Glutamatergic neuron (in vitro differentiated cells): ENCODE measurements around the gene ACTR1A. TPM values are rescaled to one million over a fixed set of nuclear protein-coding genes. Genes with fewer than 3 reads are reported as not detected.
A peak's percentile ranks its signal among the peaks of the same experiment; 100 is the strongest.

Source experiments
- DNase-seq: peaks from one replicate; pipeline ENCODE4 v3.0.0; 2022
- H3K27ac Mint-ChIP-seq: one replicate; pipeline ENCODE4 v1.8.0; 2020; ENCODE audit warnings: mild to moderate bottlenecking, mixed read lengths, inconsistent platforms; ENCODE audit not compliant: unreplicated experiment
- H3K27me3 Mint-ChIP-seq: one replicate; pipeline ENCODE4 v1.8.0; 2020; ENCODE audit warnings: mild to moderate bottlenecking, moderate library complexity, mixed read lengths, inconsistent platforms; ENCODE audit not compliant: unreplicated experiment
- H3K36me3 Mint-ChIP-seq: one replicate; pipeline ENCODE4 v1.8.0; 2020; ENCODE audit warnings: mild to moderate bottlenecking, mixed read lengths, inconsistent platforms; ENCODE audit not compliant: unreplicated experiment
- H3K4me1 Mint-ChIP-seq: one replicate; pipeline ENCODE4 v1.8.0; 2020; ENCODE audit warnings: mild to moderate bottlenecking, low read depth, mixed read lengths, inconsistent platforms; ENCODE audit not compliant: unreplicated experiment
- H3K4me3 Mint-ChIP-seq: one replicate; pipeline ENCODE4 v1.8.0; 2020; ENCODE audit warnings: mild to moderate bottlenecking, mixed read lengths, inconsistent platforms; ENCODE audit not compliant: unreplicated experiment
- H3K9me3 Mint-ChIP-seq: one replicate; pipeline ENCODE4 v1.8.0; 2020; ENCODE audit warnings: mild to moderate bottlenecking, moderate library complexity, mixed read lengths, inconsistent platforms; ENCODE audit not compliant: unreplicated experiment
- CTCF ChIP-seq: fragments of 200-600 bp; sonication (generic); IDR thresholded peaks from one replicate; pipeline ENCODE4 v1.5.0; 2021; ENCODE audit not compliant: partially characterized antibody, unreplicated experiment
- total RNA-seq: library from RNA; stranded (reverse); fragmentation: NEBNext Ultra II Directional; extraction: Animal tissue kit (Norgen Biotek cat#: 25700); gene quantifications from one replicate; pipeline ENCODE4 v1.2.1, GENCODE V29; 2021; ENCODE audit not compliant: unreplicated experiment

The ACTR1A gene
- total RNA-seq, 1 donor from 2014 or later: 250 TPM

- H3K36me3 Mint-ChIP-seq: no peaks in the 10 kb centered on the region
- no peak for TF ChIP-seq CTCF
- H3K4me1 Mint-ChIP-seq: peaks cover 17% of the 10 kb centered on the region
- H3K4me3 Mint-ChIP-seq: no peak overlapping the region
- H3K9me3 Mint-ChIP-seq: peaks cover 2% of the 10 kb centered on the region
- DNase-seq: no peak
- no peaks in the 10 kb centered on the region for H3K27me3 Mint-ChIP-seq
- no peak overlapping the region for H3K27ac Mint-ChIP-seq
Observed at GRCh38 chr10:102497545-102497944, 5.0 kb downstream of the ACTR1A start.

- DNase-seq: no peak
- Mint-ChIP-seq H3K27ac (no peak overlapping the region), H3K36me3 (no peaks in the 10 kb centered on the region), H3K9me3 (peaks cover 4% of the 10 kb centered on the region), H3K4me1 (peaks cover 17% of the 10 kb centered on the region), H3K4me3 (no peak overlapping the region), H3K27me3 (peaks cover 1% of the 10 kb centered on the region)
- TF ChIP-seq CTCF: no peak
Observed at GRCh38 chr10:102493771-102494170, 8.7 kb downstream of the ACTR1A start.

- peak overlapping the region; percentile 25 for H3K4me3 Mint-ChIP-seq
- peak overlapping the region; percentile 66 for H3K27ac Mint-ChIP-seq
- peaks cover 4% of the 10 kb centered on the region for H3K9me3 Mint-ChIP-seq
- peaks cover 17% of the 10 kb centered on the region for H3K4me1 Mint-ChIP-seq
- no peaks in the 10 kb centered on the region for H3K36me3 Mint-ChIP-seq
- no peak for DNase-seq
- no peak for TF ChIP-seq CTCF
- H3K27me3 Mint-ChIP-seq: peaks cover 1% of the 10 kb centered on the region
Observed at GRCh38 chr10:102492983-102493382, 9.5 kb downstream of the ACTR1A start.

- TF ChIP-seq CTCF: no peak
- Mint-ChIP-seq H3K9me3 (peaks cover 4% of the 10 kb centered on the region), H3K27ac (no peak overlapping the region), H3K36me3 (no peaks in the 10 kb centered on the region), H3K4me1 (peaks cover 17% of the 10 kb centered on the region), H3K4me3 (peak overlapping the region; percentile 47), H3K27me3 (peaks cover 1% of the 10 kb centered on the region)
- no peak for DNase-seq
Observed at GRCh38 chr10:102492344-102492939, 10.1 kb downstream of the ACTR1A start.

GRCh38 chr10:102491136-102491535 lies 11.4 kb downstream of the ACTR1A start:
- peaks cover 17% of the 10 kb centered on the region for H3K4me1 Mint-ChIP-seq
- peaks cover 4% of the 10 kb centered on the region for H3K9me3 Mint-ChIP-seq
- TF ChIP-seq CTCF: no peak
- H3K27ac Mint-ChIP-seq: peak overlapping the region; percentile 72
- peaks cover 1% of the 10 kb centered on the region for H3K27me3 Mint-ChIP-seq
- no peaks in the 10 kb centered on the region for H3K36me3 Mint-ChIP-seq
- peak overlapping the region; percentile 14 for H3K4me3 Mint-ChIP-seq
- DNase-seq: no peak
